ENCODE results near the gene CORO2A. TPM values are rescaled to one million over a fixed set of nuclear protein-coding genes. Genes with fewer than 3 reads are reported as not detected.

The CORO2A gene
- total and polyA plus RNA-seq, 10 of the 15 experiments (the other 5 are each of a cell fraction or from before 2014, with no cell fraction given) = 1.0 to 5.3 (median 3.5) TPM

DNA sequence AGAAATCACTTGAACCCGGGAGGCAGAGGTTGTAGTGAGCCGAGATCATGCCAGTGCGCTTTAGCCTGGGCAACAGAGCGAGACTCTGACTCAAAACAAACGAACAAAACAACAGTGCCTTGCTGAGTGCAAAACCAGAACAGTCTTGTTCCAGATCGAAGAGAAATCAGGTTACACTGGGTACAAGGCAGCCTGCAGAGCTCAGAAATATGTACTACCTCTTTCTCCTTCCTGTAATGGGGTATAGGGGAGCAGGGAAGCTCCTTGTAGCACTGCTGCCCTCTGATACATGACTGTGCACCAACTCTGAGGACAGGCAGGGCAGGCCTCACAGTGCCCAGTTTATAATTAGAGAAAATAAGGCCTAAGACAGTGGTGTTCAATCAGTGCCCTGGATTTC is 38.4 kb upstream of the CORO2A start (continued):
- TF ChIP-seq, protein P1, sequence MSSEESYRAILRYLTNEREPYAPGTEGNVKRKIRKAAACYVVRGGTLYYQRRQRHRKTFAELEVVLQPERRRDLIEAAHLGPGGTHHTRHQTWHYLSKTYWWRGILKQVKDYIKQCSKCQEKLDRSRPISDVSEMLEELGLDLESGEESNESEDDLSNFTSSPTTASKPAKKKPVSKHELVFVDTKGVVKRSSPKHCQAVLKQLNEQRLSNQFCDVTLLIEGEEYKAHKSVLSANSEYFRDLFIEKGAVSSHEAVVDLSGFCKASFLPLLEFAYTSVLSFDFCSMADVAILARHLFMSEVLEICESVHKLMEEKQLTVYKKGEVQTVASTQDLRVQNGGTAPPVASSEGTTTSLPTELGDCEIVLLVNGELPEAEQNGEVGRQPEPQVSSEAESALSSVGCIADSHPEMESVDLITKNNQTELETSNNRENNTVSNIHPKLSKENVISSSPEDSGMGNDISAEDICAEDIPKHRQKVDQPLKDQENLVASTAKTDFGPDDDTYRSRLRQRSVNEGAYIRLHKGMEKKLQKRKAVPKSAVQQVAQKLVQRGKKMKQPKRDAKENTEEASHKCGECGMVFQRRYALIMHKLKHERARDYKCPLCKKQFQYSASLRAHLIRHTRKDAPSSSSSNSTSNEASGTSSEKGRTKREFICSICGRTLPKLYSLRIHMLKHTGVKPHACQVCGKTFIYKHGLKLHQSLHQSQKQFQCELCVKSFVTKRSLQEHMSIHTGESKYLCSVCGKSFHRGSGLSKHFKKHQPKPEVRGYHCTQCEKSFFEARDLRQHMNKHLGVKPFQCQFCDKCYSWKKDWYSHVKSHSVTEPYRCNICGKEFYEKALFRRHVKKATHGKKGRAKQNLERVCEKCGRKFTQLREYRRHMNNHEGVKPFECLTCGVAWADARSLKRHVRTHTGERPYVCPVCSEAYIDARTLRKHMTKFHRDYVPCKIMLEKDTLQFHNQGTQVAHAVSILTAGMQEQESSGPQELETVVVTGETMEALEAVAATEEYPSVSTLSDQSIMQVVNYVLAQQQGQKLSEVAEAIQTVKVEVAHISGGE (CRISPR knock-in tag; IDR thresholded peaks at IDR 0.05) = no peak
- TF ChIP-seq CREB1 (IDR thresholded peaks at IDR 0.05; ENCODE audit: low read depth) (no peak), YY1 (IDR thresholded peaks at IDR 0.05; ENCODE audit: low read depth, low read length) (no peak), NFIC (IDR thresholded peaks at IDR 0.05; ENCODE audit: low read depth, low read length) (no peak), POLR2AphosphoS5 (IDR thresholded peaks at IDR 0.05; ENCODE audit: low read length) (no peak), CHD1 (IDR thresholded peaks at IDR 0.05; ENCODE audit: low read depth, low read length) (no peak)
- TF ChIP-seq, protein P2, sequence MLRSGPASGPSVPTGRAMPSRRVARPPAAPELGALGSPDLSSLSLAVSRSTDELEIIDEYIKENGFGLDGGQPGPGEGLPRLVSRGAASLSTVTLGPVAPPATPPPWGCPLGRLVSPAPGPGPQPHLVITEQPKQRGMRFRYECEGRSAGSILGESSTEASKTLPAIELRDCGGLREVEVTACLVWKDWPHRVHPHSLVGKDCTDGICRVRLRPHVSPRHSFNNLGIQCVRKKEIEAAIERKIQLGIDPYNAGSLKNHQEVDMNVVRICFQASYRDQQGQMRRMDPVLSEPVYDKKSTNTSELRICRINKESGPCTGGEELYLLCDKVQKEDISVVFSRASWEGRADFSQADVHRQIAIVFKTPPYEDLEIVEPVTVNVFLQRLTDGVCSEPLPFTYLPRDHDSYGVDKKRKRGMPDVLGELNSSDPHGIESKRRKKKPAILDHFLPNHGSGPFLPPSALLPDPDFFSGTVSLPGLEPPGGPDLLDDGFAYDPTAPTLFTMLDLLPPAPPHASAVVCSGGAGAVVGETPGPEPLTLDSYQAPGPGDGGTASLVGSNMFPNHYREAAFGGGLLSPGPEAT (IDR thresholded peaks at IDR 0.05; ENCODE audit: low read depth) = no peak

DNA sequence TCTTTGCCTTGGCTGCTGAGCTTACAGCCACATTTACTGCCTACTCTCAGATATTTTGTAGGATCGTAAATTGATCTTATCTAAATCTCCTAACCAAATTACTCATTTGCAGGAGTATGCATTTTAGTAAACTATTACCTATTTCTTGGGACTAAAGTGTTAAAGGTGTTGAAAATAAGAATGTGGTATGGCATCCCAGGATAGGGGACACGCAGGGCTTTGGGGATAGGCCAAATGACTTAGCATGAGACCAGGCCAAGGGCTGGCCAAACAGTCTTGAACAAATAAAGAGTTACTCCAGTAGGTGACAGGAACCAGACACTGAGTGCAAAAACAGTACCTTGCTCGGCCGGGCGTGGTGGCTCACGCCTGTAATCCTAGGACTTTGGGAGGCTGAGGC is 37.9 kb upstream of the CORO2A start:
- Histone ChIP-seq H3K36me3 (ENCODE audit: control insufficient read depth in 2 of 2, insufficient read depth in 2 of 2, low read length in 1 of 2) (no peaks in the 10 kb centered on the region), H3K4me3 (no peak overlapping the region), H3K4me2 (ENCODE audit: control insufficient read depth, insufficient read depth) (no peak overlapping the region), H3K9me3 (replicated peaks; ENCODE audit: control insufficient read depth, insufficient read depth, low read length) (no peaks in the 10 kb centered on the region), H3K27ac (ENCODE audit: control insufficient read depth, insufficient read depth) (no peak overlapping the region), H3K79me2 (ENCODE audit: control insufficient read depth, insufficient read depth, low read length) (no peaks in the 10 kb centered on the region), H3K27me3 (replicated peaks in 1 of 2; ENCODE audit: control insufficient read depth in 2 of 2, insufficient read depth in 2 of 2, low read length in 1 of 2) (no peaks in the 10 kb centered on the region), H4K20me1 (ENCODE audit: control insufficient read depth, insufficient read depth) (no peaks in the 10 kb centered on the region), H3K9ac (ENCODE audit: control insufficient read depth, insufficient read depth, low read length) (no peak overlapping the region), H3K4me1 (ENCODE audit: control insufficient read depth, insufficient read depth, low read length) (peaks cover 7% of the 10 kb centered on the region; the same call in 1 of the 2 replicates), H2AFZ (ENCODE audit: control insufficient read depth, low read depth, low read length) (no peak overlapping the region)
- DNase-seq (ENCODE audit: low read depth, low spot score) = no peak
- POLR2A ChIA-PET = no interaction called here
- 51% methylated on average over 6 of the region's 6 CpGs for WGBS (ENCODE audit: insufficient coverage, insufficient replicate concordance, low lambda C conversion rate, missing lambda C conversion rate)
- FAIRE-seq = no peak
- SMC1A ChIA-PET (ENCODE audit: uncharacterized antibody, unreplicated experiment) = no interaction called here
- in situ Hi-C loops (cut with MboI) (no loop called here), intact Hi-C loops (cut with micrococcal nuclease; ENCODE audit: unreplicated experiment) (no loop called here)
- CTCF ChIA-PET = interaction anchor here (1.6 kb wide), 1 partner anchor 35 kb away, joined by 4 read pairs; no protein-coding TSS in a partner anchor
- RAD21 ChIA-PET (ENCODE audit: unreplicated experiment) = interaction anchor here (1.1 kb wide), 1 partner anchor 27 kb away, joined by 4 read pairs; no protein-coding TSS in a partner anchor
- ATAC-seq = no peak
- no TSS peak for BruUV-seq (replicated peaks)
- TF ChIP-seq TBL1XR1 (IDR thresholded peaks at IDR 0.05; ENCODE audit: low read depth, low read length) (no peak), POU2F2 (IDR thresholded peaks at IDR 0.05; ENCODE audit: borderline replicate concordance, low read depth, low read length) (no peak), CREM (IDR thresholded peaks at IDR 0.05; ENCODE audit: low read depth) (no peak), MXI1 (IDR thresholded peaks at IDR 0.05; ENCODE audit: low read depth, low read length) (no peak), ESRRA (IDR thresholded peaks at IDR 0.05; ENCODE audit: low read length) (no peak), HDGF (IDR thresholded peaks at IDR 0.05) (no peak), NR2F1 (conservative IDR thresholded peaks at IDR 0.05) (no peak), SUPT20H (IDR thresholded peaks at IDR 0.05; ENCODE audit: borderline replicate concordance, control insufficient read depth, low read depth, low read length) (no peak)
- TF ChIP-seq, protein P3, sequence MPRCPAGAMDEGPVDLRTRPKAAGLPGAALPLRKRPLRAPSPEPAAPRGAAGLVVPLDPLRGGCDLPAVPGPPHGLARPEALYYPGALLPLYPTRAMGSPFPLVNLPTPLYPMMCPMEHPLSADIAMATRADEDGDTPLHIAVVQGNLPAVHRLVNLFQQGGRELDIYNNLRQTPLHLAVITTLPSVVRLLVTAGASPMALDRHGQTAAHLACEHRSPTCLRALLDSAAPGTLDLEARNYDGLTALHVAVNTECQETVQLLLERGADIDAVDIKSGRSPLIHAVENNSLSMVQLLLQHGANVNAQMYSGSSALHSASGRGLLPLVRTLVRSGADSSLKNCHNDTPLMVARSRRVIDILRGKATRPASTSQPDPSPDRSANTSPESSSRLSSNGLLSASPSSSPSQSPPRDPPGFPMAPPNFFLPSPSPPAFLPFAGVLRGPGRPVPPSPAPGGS (IDR thresholded peaks at IDR 0.05; ENCODE audit: borderline replicate concordance, insufficient read depth, low read depth, low read length, poor library complexity, severe bottlenecking) = no peak
- TF ChIP-seq, protein P4, sequence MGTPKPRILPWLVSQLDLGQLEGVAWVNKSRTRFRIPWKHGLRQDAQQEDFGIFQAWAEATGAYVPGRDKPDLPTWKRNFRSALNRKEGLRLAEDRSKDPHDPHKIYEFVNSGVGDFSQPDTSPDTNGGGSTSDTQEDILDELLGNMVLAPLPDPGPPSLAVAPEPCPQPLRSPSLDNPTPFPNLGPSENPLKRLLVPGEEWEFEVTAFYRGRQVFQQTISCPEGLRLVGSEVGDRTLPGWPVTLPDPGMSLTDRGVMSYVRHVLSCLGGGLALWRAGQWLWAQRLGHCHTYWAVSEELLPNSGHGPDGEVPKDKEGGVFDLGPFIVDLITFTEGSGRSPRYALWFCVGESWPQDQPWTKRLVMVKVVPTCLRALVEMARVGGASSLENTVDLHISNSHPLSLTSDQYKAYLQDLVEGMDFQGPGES (IDR thresholded peaks at IDR 0.05) = no peak
